ENCODE results near the gene ATP2B1.

The ATP2B1 gene

DNA sequence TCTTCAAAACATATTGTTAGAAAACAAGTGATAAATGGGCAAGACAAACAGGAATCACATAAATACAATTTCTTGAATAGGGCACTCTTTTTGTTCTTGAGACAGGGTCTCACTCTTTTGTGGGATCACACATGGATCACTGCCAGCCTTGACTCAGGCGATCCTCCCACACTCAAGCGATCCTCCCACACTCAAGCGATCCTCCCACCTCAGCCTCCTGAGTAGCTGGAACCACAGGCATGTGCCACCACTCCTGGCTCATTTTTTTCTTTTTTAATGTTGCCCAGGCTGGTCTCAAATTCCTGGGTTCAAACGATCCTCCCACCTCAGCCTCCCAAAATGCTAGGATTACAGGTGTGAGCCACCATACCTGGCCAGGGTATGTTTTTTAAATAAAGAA is 57.4 kb downstream of the ATP2B1 start:
- no peak for DNase-seq

DNA sequence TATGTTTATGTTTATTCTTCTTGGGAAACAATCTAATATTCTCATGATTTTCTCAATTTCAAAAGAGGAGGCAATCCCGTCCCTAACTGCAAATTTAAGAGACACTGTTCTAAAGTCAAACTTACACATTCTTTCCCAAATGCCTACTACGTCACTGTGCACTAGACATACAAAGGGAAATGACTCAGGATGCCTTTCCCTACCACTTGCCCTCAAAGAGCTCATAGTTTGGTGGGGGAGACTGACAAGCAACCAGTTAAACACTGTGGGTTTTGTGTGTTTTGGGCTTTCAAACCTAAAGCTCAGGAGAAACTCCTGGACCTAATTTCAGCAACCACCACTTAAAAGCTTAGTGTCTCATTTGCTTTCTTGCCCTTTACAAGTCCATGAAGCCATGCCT is 58.4 kb downstream of the ATP2B1 start:
- DNase-seq = no peak

DNA sequence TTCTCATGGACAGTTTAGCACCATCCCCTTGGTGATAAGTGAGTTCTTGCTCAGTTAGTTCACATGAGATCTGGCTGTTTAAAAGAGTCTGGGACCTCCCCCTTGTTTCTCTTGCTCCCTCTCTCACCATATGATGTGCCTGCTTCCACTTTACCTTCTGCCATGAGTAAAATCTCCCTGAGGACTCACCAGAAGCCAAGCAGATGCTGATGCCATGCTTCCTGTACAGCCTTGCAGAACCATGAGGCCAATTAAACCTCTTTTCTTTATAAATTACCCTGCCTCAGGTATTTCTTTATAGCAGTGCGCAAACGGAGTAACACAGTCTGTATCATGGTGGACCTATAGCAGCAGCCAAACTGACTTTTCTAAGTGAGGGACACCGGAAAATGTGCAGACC is 58.8 kb downstream of the ATP2B1 start:
- DNase-seq = no peak

DNA sequence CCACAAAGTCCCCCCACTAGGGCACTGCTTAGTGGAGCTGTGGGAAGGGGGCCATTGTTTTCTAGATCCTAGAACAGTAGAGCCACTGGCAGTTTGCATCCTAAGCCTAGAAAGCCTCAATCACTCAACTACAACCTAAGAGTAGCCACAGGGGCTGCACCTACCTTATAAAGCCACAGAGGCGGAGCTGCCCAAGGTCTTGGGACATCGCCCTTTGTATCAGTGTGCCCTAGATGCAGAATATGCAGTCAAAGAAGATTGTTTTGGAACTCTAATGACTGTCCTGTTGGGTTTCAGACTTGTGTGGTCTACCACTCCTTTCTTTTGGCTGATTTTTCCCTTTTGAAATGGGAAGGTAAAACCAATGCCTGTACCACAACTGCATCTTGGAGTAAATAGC is 59.5 kb downstream of the ATP2B1 start:
- no peak for DNase-seq

DNA sequence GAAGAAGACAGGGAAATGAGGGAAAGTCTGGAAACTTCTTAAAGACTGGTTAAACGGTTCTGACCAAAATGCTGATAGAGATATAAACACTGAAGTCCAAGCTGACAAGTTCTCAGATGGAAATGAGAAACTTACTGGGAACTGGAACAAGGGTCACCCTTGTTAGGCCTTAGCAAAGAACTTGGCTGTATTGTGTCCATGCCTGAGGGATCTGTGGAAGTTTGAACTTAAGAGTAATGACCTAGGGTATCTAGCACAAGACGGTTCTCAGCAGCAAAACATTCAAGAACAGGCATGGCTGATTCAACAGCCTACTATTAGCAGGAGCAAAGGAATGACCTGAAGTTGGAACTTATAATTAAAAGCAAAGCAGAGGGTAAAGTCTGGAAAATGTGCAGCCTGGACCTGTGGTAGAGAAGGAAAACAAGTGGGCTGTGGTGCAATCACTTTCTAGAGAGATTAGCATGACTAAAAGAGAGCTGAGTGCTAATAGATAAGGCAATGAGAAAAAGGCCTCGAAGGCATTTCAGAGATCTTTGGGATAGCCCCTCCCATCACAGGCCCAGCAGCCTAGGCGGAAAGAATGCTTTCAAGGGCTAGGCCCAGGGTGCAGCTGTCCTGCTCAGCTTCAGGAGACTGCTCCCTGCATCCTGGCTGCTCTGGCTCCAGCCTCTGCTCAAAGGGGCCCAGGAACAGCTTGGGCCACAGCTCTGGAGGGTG is 60.3 kb downstream of the ATP2B1 start:
- no peak for DNase-seq

DNA sequence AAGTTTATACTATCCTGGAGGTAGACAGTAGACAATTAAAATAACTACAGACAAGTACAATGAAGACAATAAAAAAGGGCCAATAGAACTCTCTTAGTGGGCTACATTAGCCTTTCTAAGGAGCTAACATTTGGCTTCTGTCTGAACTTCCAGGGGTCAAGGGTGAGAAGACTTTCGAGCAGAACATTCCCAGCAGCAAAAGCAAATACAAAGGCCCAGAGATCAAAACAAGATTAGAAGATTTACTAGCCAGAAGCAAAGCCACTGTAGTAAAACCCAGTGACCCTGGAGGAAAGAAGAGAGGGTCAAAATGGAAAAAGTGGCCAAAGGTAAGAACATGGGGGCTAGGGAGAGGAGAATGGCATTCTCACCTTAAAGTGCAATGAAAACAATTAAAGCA is 63.2 kb downstream of the ATP2B1 start:
- DNase-seq = no peak

DNA sequence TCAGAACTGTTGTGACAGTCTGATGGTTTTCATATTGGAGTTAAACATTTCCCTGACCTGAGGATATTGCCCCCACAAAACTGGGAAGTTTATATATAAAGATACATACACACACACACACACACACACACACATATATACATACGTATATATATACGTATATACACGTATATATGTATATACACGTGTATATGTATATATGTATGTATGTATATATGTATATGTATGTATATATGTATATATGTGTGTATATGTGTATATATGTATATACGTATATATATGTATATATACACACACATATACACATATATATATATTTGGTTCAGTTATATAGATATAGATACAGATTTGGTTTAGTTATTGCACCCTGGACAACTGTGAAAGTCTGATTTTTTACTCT is 65.7 kb downstream of the ATP2B1 start:
- DNase-seq = no peak

DNA sequence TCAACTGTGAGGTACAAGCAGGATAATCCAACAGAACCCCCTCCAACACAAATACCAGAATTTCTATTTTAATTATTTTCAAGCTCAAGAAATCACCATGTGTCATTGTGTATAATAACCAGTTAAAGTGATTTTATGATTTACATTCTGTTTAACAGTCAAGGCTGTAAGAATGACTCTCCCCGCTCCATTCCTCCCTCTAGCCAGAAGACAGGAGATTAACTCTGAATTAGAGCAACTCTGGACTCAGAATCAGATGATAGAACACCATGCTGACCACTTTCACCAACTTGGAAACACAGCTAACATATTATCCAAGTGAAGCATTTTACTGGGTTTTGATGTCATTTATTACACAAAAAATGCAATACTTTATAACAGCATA is 71.9 kb downstream of the ATP2B1 start:
- no peak for DNase-seq

DNA sequence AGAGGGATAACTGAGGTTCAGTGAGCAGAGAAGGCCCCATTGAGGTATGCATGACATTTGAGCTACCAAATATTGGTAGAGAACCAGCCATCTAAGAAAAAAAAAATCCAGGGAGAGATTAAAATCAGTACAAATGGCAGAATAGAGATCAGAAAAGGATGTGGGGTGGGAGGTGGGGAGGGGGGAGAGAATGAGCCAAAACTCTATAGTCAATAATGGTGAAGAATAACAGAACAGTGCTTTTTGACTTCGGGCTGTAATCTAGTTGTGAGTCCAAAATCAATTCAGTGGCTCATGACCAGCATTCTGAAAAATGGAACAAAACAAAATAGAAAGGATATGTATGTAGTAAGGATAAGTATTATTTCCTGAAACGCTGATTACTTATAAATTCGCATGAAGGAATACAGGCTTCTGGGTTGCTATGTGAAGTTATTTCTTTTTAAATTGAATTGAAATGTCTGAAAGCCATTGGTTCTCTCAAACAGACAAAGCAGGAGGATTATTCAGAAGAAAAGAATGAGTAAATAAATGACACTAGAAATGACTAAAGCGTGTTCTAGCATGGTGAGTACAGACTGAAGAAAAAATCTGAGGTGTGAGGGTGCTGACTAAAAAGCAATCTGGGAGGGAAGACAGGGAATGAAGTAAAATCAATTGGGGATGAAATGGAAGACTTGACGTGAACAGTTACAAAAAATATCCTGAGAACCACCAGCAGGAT is 72.4 kb downstream of the ATP2B1 start:
- DNase-seq = no peak

DNA sequence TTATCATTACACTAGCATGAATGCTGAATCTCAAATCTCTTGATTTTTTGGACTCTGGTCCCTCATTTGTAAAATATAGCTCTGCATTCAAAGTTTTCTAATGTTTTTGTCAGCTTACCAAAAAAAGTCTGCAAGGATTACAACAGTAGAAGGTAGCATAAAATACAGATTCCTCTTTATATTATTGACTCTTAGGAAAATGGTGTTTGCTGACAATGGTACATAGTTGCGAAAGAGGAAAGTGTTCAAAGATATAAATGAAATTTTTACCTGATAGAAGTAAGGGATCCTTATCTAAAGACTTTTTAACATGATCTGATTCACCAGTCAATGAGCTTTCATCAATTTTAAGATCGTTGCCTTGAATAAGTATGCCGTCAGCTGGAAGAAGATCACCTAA is 74.1 kb downstream of the ATP2B1 start:
- no peak for DNase-seq

DNA sequence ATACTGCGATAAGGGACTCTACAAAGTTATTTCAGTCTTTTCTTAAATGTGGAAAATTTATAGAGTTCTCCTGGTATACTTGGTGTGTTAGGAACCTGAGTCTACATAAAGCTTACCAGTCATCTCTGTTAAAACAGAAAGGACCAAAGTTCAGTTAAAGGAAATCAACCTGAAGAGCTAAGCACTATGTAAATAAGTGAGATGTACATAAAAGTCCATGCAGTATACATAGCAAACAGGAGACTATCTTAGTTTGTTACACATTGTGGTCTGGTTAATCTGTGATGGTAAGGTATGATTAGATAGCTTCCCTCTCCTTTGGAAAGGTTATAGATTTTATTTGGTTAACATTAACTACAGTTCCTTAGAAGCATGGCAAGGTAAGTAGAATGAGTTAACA is 75.9 kb downstream of the ATP2B1 start:
- no peak for DNase-seq

DNA sequence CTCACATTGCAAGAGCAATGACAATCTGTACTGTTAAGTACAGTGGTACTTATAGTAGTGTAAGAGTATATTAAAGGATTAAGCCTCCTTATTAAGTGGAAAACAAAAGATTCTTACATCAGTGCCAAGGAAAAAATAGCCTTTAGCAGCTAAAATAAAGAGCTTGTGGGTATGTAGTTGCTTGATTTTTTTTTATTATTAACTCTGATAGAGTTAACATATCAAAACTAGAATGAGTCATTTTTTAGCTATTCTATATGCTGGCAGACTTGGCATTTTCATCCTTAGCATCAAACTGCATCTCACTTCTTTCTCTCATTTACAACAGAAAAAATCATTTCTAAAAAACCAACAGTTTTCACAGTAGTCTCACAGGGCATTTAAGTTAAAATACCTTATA is 86.5 kb downstream of the ATP2B1 start:
- no peak for DNase-seq

DNA sequence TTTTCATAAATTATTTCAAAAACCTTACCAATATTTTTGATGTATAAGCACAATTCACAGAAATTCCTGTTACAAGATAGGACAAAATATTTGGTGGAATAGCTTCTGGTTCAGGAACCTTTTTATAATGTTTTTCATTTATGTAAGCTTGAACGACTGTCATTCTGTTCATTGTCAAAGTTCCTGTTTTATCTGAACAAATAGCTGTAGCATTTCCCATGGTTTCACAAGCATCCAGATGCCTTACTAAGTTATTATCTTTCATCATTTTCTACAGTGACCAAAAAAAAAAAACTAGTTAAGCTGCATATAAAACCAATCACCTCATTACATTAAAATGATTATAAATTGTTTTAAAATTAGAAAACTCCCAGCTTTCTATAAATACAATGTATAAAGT is 87.1 kb downstream of the ATP2B1 start:
- no peak for DNase-seq

DNA sequence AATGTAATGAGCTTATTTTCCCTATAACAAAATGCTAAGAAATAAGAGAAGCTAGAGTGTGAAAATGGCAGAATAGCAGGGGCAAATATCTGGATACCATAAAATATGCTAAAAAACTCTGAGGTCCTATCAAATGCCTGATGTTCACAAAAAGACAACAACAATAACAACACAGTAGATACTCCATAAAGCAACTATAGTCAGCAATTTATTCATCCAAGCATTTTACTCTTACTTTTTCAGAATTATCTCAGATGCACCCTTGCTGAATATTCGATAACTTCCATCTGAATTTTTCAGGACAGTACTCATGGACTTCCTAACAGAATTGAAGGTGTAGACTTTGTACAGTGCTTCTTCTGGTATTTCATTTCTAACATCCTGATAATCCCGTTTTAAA is 88.9 kb downstream of the ATP2B1 start:
- no peak for DNase-seq

DNA sequence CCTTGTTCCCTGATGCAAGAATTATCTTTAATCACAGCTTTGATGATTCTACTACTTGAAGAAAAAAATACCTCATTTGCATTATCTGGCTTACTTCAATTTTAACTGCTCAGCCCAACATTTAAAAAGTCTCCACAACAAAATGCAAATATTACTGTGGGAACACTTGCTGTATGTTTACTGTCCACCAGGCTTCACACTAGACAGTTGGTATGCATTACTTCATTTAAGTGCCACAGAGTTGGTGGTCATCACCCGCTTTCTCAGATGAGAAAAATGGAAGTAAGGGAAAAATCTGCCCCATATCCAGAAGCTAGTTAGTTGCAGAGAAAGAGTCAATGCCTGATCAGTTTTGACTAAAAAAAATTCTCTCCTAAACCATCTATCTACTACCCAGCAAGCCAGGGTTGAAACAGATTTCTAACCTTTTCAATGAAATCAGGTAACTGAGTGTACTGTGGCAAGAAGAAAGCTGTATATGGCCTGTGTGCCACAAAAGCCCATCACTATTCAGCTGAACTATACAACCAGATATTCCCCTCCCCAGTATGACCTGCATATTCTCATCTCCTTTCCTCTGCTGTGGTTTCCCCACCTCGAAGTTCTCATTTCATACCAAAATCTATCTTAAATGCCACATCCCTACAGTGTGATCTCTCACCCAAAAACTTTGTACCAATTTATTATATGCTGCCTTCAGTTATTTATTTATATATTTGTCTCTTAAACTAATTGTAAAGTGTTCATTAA is 90.3 kb downstream of the ATP2B1 start:
- DNase-seq = no peak

DNA sequence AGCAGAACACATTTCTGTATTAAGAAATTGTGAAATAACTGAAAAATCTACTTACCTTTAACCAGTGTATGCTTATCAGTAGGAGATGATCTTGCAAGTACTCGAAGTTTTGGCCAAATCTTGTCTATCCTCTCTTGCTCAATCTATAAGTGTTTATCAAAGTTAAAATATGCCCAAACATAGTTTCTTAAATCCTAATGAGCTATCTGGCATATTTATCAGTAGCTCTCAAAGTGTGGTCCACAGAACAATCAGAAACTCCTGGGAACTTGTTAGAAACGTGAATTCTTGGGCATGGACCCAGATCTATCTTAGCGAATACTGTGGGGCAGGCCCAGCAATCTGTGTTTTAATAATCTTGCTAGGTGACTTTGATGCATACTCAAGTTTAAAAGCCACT is 98.3 kb downstream of the ATP2B1 start:
- DNase-seq = no peak

DNA sequence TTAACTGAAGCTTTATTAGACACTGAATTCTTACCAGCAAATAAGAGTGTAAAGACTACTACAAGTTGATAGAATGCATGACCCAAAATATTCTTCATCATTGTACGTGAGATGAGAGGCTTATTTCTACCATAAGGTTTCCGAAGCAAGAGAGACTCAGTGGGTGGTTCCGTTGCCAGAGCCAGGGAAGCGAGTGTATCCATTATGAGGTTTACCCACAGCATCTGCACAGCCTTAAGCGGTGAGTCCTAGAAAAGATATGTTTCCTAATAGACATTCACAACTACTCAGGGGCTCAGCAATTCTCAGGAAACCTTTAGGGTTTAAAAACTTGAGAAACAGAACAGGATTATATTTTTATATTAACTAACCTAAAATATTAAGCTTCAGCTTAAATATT is 105.0 kb downstream of the ATP2B1 start:
- no peak for DNase-seq

DNA sequence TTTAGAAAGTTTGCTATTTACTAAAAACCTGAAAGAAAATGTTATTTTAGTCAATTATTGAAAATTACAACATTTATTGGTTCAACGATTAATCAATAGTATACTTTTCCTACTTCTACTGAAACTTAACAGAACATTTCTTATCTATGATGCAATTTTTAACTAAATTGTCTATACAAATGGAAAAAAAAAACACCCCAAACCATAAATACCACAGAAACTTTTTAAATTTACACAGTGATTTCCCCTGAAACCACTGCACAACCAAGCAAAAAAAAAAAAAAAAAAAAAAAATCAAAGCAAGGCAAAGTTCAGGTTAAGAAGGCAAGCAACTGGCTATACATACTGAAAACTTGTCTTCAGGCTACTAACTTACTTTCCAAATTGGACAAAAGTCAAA is 110.9 kb downstream of the ATP2B1 start:
- no peak for DNase-seq

DNA sequence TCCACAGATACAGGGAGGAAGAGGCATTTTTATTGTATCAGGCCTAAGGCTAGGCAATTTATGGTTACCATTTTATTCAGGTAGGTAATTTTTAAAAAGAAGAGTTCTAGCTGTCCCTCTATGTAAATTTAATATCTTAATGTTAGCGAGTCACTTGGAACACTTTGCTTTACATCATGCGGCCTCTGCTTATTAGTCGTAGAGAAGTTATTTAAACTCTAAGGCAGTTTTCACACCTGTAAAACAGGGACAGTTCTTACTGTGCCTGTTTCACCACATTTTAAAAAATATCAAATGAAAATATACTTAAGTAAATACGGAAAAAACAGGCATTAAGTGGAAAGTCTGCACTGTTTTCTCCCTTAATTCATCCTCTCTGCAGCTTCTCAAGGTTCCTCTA is 111.4 kb downstream of the ATP2B1 start:
- no peak for DNase-seq

DNA sequence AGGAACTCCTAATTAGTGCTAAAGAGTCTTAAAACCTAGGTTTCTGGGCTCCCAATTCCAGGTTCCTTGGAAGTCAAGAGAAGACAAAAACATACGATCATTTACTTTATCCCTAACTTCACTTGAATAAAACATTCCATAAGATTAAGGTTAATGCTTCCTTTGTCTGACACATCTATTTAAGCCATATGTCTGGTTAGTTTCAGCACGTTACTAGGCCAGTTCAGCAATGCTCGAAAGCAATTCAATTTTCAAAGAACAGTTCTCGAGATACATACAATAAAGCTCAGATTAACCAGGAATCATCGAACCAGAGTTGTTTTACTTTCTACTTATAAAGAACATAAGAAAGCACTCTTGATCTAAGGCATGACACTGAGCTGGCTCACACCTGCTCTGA is 114.8 kb downstream of the ATP2B1 start:
- no peak for DNase-seq

DNA sequence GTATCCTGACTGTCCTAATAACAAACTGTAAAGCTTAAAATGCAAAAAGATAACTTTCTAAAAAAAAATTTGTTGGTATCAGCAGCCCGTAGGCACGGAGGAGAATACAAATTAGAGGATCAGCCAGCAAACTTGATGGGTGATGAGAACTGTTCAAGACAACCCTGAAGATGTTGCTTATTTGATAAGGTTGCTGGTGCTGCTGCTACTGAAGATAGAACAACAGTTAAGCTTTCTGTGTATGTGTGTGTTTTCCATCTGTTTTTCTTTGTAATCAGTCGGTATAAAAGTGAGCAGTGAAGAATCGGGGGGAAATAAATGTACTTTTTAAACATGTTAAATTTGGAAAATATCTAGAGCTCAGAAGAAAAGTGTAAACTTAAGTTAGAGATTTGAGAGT is 115.4 kb downstream of the ATP2B1 start:
- DNase-seq = no peak

DNA sequence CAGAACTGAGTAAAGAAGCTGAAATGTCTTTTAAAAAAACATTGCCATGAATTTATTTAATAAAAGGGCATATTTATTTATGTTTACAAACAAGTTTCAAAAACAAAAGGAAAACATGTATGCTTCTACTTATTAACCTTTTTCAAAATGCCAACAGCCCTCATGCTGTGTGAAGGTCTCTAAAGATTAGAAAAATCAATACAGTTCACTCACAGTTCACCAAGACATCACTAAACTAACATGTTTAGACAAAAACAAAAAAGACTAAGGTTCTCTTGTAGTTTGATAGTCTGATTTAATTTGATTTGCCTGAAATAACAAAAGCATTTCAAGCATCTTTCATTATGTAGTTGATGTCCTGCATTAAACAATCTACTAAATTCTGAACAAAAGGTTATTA is 118.9 kb downstream of the ATP2B1 start:
- no peak for DNase-seq

DNA sequence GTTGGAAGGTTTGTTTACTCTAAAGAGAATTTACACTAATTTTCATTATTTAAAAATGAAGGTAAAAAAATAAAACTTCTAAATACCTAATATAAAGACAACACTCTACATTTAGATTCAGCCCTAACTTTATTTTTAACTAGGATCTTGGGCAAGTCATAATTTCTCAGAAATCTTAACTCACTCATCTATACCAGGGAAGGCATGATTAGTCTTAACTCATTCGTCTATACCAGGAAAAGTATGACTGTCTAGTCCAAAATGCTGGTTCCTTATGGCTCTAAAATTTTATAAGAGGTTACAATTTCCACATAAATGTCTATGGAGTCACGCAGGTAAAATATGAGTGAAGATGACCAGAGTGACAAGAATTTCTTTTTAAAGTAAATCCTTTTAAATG is 130.1 kb downstream of the ATP2B1 start:
- DNase-seq = no peak

DNA sequence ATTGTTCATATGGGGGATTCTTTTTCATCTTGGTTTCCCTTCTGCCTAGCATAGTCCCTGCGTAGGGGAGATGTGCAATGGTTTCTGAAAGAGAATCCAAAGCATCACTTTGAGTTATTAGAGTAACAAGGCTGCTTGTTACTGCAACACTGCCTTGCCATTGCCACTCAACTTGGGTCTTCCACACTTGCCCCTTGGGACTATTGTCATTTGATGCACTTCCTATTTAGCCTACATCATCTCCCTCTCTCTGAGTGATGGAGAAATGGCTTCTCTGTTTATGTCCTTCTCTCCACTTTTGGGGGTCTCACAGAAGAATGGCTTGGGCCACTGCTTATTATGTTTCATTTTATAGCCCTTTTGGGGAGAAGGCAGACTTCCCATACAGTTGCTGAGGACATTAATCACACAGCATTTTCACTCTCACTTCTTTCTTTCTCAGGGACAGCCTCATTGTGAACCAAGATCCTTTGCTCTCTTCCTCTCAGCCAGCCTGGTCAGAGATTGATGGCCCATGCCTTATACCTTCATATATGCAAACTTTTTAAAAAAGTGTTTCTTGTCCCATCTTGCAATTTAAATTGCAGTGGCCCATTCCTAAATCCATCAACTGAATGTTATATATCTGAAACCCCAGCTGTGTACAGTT is 131.9 kb downstream of the ATP2B1 start:
- DNase-seq = no peak

All from CD4-positive, alpha-beta T cell treated with Interleukin-6 for 4 hours (primary cell).